Measurements from ENCODE around the gene TULP1. TPM values are rescaled to one million over a fixed set of nuclear protein-coding genes. Genes with fewer than 3 reads are reported as not detected.

The TULP1 gene
- total RNA-seq, 3 donors from 2014 or later: not detected

DNA sequence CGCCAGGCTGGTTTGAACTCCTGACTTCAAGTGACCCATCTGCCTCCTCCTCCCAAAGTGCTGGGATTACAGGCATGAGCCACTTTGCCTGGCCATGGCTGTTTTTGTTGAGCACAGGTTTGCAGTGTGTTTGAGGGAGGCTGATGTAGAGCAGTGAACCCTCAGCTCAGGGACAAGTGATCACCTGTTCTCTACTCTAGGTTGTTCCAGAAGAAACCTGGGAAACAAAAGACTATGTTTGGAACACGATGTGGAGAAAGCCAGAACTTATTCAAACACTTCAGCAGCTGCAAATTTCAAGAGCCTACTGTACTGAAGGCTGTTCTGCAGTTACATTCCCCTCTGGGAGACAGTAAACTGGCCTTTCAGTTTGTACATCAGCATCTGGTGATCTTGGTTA is 4.7 kb downstream of the TULP1 start:
- no peak overlapping the region for H3K4me3 ChIP-seq
- H3K9me3 ChIP-seq: no peaks in the 10 kb centered on the region
- TF ChIP-seq, protein P1, sequence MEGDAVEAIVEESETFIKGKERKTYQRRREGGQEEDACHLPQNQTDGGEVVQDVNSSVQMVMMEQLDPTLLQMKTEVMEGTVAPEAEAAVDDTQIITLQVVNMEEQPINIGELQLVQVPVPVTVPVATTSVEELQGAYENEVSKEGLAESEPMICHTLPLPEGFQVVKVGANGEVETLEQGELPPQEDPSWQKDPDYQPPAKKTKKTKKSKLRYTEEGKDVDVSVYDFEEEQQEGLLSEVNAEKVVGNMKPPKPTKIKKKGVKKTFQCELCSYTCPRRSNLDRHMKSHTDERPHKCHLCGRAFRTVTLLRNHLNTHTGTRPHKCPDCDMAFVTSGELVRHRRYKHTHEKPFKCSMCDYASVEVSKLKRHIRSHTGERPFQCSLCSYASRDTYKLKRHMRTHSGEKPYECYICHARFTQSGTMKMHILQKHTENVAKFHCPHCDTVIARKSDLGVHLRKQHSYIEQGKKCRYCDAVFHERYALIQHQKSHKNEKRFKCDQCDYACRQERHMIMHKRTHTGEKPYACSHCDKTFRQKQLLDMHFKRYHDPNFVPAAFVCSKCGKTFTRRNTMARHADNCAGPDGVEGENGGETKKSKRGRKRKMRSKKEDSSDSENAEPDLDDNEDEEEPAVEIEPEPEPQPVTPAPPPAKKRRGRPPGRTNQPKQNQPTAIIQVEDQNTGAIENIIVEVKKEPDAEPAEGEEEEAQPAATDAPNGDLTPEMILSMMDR (IDR thresholded peaks at IDR 0.05): no peak
- TF ChIP-seq POLR2AphosphoS5 (IDR thresholded peaks at IDR 0.05): no peak
- TF ChIP-seq POLR2A (IDR thresholded peaks at IDR 0.05): no peak
- peaks cover 9 to 34% of the 10 kb centered on the region in 2 donors for H3K27me3 ChIP-seq
- H3K27ac ChIP-seq: no peak overlapping the region
- intact Hi-C loops (cut with DNase I; ENCODE audit: low total_unique reads): no loop called here
- no peak for DNase-seq (ENCODE audit: low spot score in 2 of 2)
- H3K36me3 ChIP-seq: no peaks in the 10 kb centered on the region
- H3K4me1 ChIP-seq: no peaks in the 10 kb centered on the region

GRCh38 chr6:35507221-35507620 is 5.5 kb downstream of the TULP1 start:
- Histone ChIP-seq H3K27ac (no peak overlapping the region), H3K36me3 (no peaks in the 10 kb centered on the region), H3K4me3 (no peak overlapping the region), H3K27me3 (peaks cover 7 to 31% of the 10 kb centered on the region in 2 donors), H3K9me3 (no peaks in the 10 kb centered on the region), H3K4me1 (no peaks in the 10 kb centered on the region)
- intact Hi-C loops (cut with DNase I; ENCODE audit: low total_unique reads): no loop called here
- TF ChIP-seq, protein P1 (IDR thresholded peaks at IDR 0.05): no peak
- TF ChIP-seq POLR2AphosphoS5 (IDR thresholded peaks at IDR 0.05): no peak
- TF ChIP-seq POLR2A (IDR thresholded peaks at IDR 0.05): no peak
- no peak for DNase-seq (ENCODE audit: low spot score in 2 of 2)

DNA sequence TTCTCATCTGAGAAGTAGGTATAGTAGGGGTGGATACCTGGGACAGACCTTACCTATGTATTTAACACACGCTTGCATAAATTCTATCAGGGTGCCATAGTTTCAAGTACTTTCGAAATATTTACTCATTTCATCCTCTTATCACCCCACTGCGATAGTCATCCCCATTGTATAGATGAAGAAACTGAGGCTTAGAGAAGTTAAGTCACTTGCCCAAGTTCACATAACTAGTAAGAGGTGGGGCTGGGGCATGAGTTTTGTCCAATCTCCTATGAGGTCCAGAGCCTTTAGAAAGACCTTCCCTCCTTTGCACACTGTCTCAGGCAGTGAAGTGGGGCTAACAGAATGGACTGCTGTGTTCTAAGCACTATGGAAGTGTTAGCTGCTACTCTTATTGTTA is 6.2 kb downstream of the TULP1 start:
- Histone ChIP-seq H3K27ac (no peak overlapping the region), H3K36me3 (no peaks in the 10 kb centered on the region), H3K4me1 (no peaks in the 10 kb centered on the region), H3K9me3 (no peaks in the 10 kb centered on the region), H3K4me3 (no peak overlapping the region), H3K27me3 (peaks cover 3 to 25% of the 10 kb centered on the region in 2 donors)
- DNase-seq (ENCODE audit: low spot score in 2 of 2): no peak
- TF ChIP-seq POLR2AphosphoS5 (IDR thresholded peaks at IDR 0.05) (no peak), POLR2A (IDR thresholded peaks at IDR 0.05) (no peak)
- TF ChIP-seq, protein P1 (IDR thresholded peaks at IDR 0.05): no peak
- intact Hi-C loops (cut with DNase I; ENCODE audit: low total_unique reads): no loop called here

GRCh38 chr6:35505999-35506412 is 6.7 kb downstream of the TULP1 start:
- Histone ChIP-seq H3K4me1 (no peaks in the 10 kb centered on the region), H3K9me3 (no peaks in the 10 kb centered on the region), H3K27ac (no peak overlapping the region), H3K4me3 (peak overlapping the region in 2 of 3 donors; percentile 17 to 43), H3K27me3 (peaks cover 3 to 21% of the 10 kb centered on the region in 2 donors), H3K36me3 (no peaks in the 10 kb centered on the region)
- intact Hi-C loops (cut with DNase I; ENCODE audit: low total_unique reads): no loop called here
- TF ChIP-seq, protein P1 (IDR thresholded peaks at IDR 0.05): no peak
- no peak for TF ChIP-seq POLR2A (IDR thresholded peaks at IDR 0.05)
- no peak for TF ChIP-seq POLR2AphosphoS5 (IDR thresholded peaks at IDR 0.05)
- DNase-seq (ENCODE audit: low spot score in 2 of 2): no peak

DNA sequence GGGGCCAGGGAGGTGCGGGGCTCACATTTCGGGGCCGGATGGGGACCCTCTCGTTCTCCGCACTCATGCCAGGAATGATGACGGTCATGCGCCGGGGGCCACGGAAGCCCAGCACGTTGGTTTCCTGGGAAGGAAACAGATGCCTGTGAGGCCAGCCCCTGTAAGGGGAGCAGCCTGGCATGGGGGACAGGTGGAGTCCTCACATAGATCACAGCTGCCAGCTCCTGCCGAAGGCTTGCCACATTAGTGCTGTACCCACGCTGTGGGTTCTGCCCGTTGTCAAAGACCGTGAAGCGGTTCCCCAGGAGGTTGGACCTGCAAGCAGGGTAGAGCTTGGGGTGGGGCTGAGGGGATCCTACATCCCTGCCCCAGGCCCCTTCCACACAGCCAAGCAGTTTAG is 9.2 kb downstream of the TULP1 start:
- no peak for DNase-seq (ENCODE audit: low spot score in 2 of 2)
- H3K27ac ChIP-seq: no peak overlapping the region
- intact Hi-C loops (cut with DNase I; ENCODE audit: low total_unique reads): no loop called here
- no peaks in the 10 kb centered on the region for H3K9me3 ChIP-seq
- no peak overlapping the region for H3K4me3 ChIP-seq
- TF ChIP-seq, protein P1 (IDR thresholded peaks at IDR 0.05): no peak
- TF ChIP-seq POLR2AphosphoS5 (IDR thresholded peaks at IDR 0.05): no peak
- no peak for TF ChIP-seq POLR2A (IDR thresholded peaks at IDR 0.05)
- H3K36me3 ChIP-seq: no peaks in the 10 kb centered on the region
- no peaks in the 10 kb centered on the region for H3K4me1 ChIP-seq
- H3K27me3 ChIP-seq: peaks cover 3 to 7% of the 10 kb centered on the region in 2 donors

Measured in breast epithelium (tissue), 4 donors.